Endodermal cell (in vitro differentiated cells): ENCODE measurements around the gene BMF. TPM values are rescaled to one million over a fixed set of nuclear protein-coding genes. Genes with fewer than 3 reads are reported as not detected.

Experiments
- DNase-seq: peaks from one replicate; pipeline ENCODE4 v3.0.0-alpha.2; 2017
- H3K27ac ChIP-seq: 2 replicates; pipeline ENCODE4 v1.5.1; 2013; ENCODE audit warnings: mild to moderate bottlenecking, low read depth, low read length, moderate library complexity
- H3K27me3 ChIP-seq: 2 replicates; pipeline ENCODE4 v1.6.1; 2013; ENCODE audit warnings: mild to moderate bottlenecking, low read length, moderate library complexity; ENCODE audit not compliant: insufficient read depth, control insufficient read depth, poor library complexity, severe bottlenecking
- H3K36me3 ChIP-seq: 2 replicates; pipeline ENCODE4 v1.7.0; 2013; ENCODE audit warnings: mild to moderate bottlenecking, low read length, moderate library complexity; ENCODE audit not compliant: control insufficient read depth, insufficient read depth
- H3K4me1 ChIP-seq: one replicate; pipeline ENCODE4 v1.7.0; 2013; ENCODE audit warnings: low read length; ENCODE audit not compliant: control insufficient read depth, insufficient read depth
- H3K4me3 ChIP-seq: 2 replicates; pipeline ENCODE4 v1.5.1; 2013; ENCODE audit warnings: mild to moderate bottlenecking, low read length, moderate library complexity
- H3K9ac ChIP-seq: 2 replicates; pipeline ENCODE4 v1.6.1; 2013; ENCODE audit warnings: mild to moderate bottlenecking, low read length, moderate library complexity; ENCODE audit not compliant: poor library complexity, severe bottlenecking; ENCODE audit errors: extremely low read depth
- H3K9me3 ChIP-seq: 2 replicates; pipeline ENCODE4 v1.6.1; 2013; ENCODE audit warnings: mild to moderate bottlenecking, low read length, moderate library complexity; ENCODE audit not compliant: control insufficient read depth
- H3K27ac Mint-ChIP-seq: 2 replicates; pipeline ENCODE4 v1.8.0; 2020; ENCODE audit warnings: mixed read lengths
- H3K27me3 Mint-ChIP-seq: 2 replicates; pipeline ENCODE4 v1.8.0; 2021; ENCODE audit warnings: mild to moderate bottlenecking, mixed read lengths; ENCODE audit not compliant: insufficient read depth
- H3K36me3 Mint-ChIP-seq: 2 replicates; pipeline ENCODE4 v1.8.0; 2020; ENCODE audit warnings: low read depth, mixed read lengths
- H3K4me1 Mint-ChIP-seq: 2 replicates; pipeline ENCODE4 v1.8.0; 2020; ENCODE audit warnings: mixed read lengths
- H3K4me3 Mint-ChIP-seq: 2 replicates; pipeline ENCODE4 v1.8.0; 2020; ENCODE audit warnings: mild to moderate bottlenecking, moderate library complexity, mixed read lengths
- H3K9me3 Mint-ChIP-seq: 2 replicates; pipeline ENCODE4 v1.8.0; 2020; ENCODE audit warnings: mild to moderate bottlenecking, mixed read lengths
- CTCF ChIP-seq: fragments of 200-600 bp; sonication (generic); conservative IDR thresholded peaks from 2 replicates; pipeline ENCODE4 v1.5.0; 2021; ENCODE audit warnings: antibody characterized with exemption, mild to moderate bottlenecking
- WGBS, 2 experiments: methylation state at CpG; one replicate each; pipeline versions ENCODE4 v1.1.5 to v1.1.7; 2013; ENCODE audit warnings: missing lambda C conversion rate in 2 of 2, mixed read lengths in 1 of 2; ENCODE audit not compliant: insufficient coverage in 1 of 2, insufficient read length in 1 of 2; 5-methylcytosine and 5-hydroxymethylcytosine counted together
- total RNA-seq, 2 donors: library from RNA; stranded (reverse); fragmentation: NEBNext Ultra II Directional in 1 of 2; extraction: Animal tissue kit (Norgen Biotek cat#: 25700) in 1 of 2; gene quantifications; 2 replicates in 1 of 2; 3 replicates in 1 of 2; pipeline ENCODE4 v1.2.1, GENCODE V29; 2021

The BMF gene
- total RNA-seq, 2 donors from 2014 or later = 48.3 to 53.5 TPM

DNA sequence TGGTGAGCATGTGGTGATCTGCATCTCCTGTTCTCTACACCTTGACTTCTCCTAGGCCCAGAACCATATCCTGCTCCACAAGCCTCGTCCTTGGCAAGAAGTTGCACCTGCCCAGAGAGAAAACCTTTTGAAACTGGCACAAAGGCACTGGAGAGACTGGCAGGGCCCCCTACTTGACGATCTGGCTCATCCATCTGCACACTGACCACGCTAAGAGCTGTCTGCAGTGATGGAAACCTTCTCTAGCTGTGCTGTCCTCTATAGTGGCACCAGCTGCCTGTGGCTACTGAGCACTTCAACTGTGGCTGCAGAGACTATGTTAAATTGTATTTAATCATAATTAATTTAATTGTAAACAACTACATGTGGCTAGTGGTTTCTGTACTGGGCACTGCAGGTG is 43.5 kb downstream of the BMF start:
- no peak overlapping the region for H3K4me3 Mint-ChIP-seq
- peak overlapping the region; percentile 12 for H3K27ac Mint-ChIP-seq
- peaks cover 12% of the 10 kb centered on the region for H3K4me1 ChIP-seq
- no peaks in the 10 kb centered on the region for H3K9me3 ChIP-seq
- H3K9ac ChIP-seq = no peak overlapping the region
- H3K36me3 ChIP-seq = no peaks in the 10 kb centered on the region
- H3K27ac ChIP-seq = no peak overlapping the region
- no peaks in the 10 kb centered on the region for H3K9me3 Mint-ChIP-seq
- TF ChIP-seq CTCF = no peak
- no peaks in the 10 kb centered on the region for H3K36me3 Mint-ChIP-seq
- peaks cover 22% of the 10 kb centered on the region for H3K4me1 Mint-ChIP-seq
- 90 to 92% methylated on average over 3 of the region's 3 CpGs for WGBS, 2 experiments
- no peak for DNase-seq
- no peak overlapping the region for H3K4me3 ChIP-seq
- no peaks in the 10 kb centered on the region for H3K27me3 ChIP-seq
- H3K27me3 Mint-ChIP-seq = no peaks in the 10 kb centered on the region

DNA sequence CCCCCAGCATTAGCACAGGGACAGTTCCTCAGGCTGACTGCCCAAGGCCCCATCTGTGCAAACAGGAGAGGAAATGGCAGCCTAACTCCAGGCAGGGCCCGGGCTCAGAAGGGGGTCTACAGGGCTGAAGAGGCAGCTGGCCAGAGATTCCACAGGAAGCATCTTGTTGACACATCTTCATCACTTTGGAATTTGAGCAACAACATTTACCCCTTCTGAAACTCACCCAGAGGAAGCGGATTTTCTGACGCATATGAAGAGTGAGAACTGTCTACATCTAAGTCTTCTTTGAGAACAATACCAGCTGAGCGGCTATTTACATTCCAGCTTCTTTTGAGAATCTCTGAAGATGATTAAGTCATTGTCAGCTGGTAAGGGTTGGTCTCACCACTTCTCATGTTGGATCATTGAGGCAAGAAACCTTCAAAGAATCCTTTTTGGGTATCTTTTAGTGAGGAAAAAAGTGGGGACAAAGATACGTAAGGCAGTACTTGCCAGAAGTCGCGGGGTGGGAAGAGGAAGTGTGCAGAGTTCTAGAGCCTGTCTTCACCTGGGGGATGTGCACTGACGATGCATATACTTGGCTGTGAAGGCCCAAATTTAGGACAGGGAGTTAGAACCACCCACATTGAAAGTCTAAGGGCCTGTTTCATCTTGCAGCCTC is 44.3 kb downstream of the BMF start:
- Histone ChIP-seq H3K27me3 (no peaks in the 10 kb centered on the region), H3K36me3 (no peaks in the 10 kb centered on the region), H3K4me1 (peaks cover 7% of the 10 kb centered on the region), H3K9ac (no peak overlapping the region), H3K4me3 (no peak overlapping the region), H3K27ac (no peak overlapping the region), H3K9me3 (no peaks in the 10 kb centered on the region)
- Mint-ChIP-seq H3K27ac (peak overlapping the region; percentile 71), H3K9me3 (no peaks in the 10 kb centered on the region), H3K4me3 (no peak overlapping the region), H3K36me3 (no peaks in the 10 kb centered on the region), H3K4me1 (peaks cover 15% of the 10 kb centered on the region), H3K27me3 (no peaks in the 10 kb centered on the region)
- WGBS, 2 experiments = 90 to 91% methylated on average over 8 of the region's 8 CpGs
- no peak for TF ChIP-seq CTCF
- peak; percentile 87 for DNase-seq

- Mint-ChIP-seq H3K27me3 (no peaks in the 10 kb centered on the region), H3K9me3 (no peaks in the 10 kb centered on the region), H3K36me3 (no peaks in the 10 kb centered on the region), H3K27ac (peak overlapping the region; percentile 71), H3K4me1 (peaks cover 15% of the 10 kb centered on the region), H3K4me3 (no peak overlapping the region)
- Histone ChIP-seq H3K9me3 (no peaks in the 10 kb centered on the region), H3K27me3 (no peaks in the 10 kb centered on the region), H3K4me1 (peaks cover 3% of the 10 kb centered on the region), H3K9ac (no peak overlapping the region), H3K36me3 (no peaks in the 10 kb centered on the region), H3K27ac (no peak overlapping the region), H3K4me3 (no peak overlapping the region)
- WGBS, 2 experiments = 92 to 93% methylated on average over 2 of the region's 2 CpGs
- peak; percentile 47 for DNase-seq
- TF ChIP-seq CTCF = no peak
These were observed 45.1 kb downstream of the BMF start for GRCh38 chr15:40063563-40064011.
